GM19035 (cell line): ENCODE data around the gene MTMR3.
"Not testable (repeated sequence)": the region's sequence is repeated elsewhere in the genome, so short reads cannot be mapped to it uniquely, and the experiment has no call there.

Source experiments
- ATAC-seq: cut with Tn5 transposase; IDR thresholded peaks from one replicate; pipeline ENCODE4 v1.9.1; 2021; ENCODE audit not compliant: unreplicated experiment

Gene MTMR3

DNA sequence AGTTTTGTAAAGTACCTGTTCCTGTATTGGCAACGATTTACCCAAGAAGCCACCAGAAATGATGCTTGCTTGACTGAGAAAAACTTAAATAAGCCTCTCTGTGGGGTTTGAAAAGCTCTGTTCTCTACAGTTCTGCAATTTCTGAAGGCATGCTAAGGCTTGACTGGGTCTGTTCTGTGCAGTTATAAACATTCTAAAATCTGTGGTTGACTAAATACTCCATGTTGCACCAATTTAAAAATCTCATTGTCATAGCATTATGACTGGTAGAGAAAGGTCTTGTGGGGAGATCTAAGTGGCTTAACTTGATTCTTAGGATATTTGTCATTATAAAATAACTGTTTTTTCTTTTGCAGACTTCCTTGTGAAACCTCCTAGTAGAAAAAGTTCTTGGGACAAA, 73.7 kb downstream of the MTMR3 start:
- no peak for ATAC-seq

DNA sequence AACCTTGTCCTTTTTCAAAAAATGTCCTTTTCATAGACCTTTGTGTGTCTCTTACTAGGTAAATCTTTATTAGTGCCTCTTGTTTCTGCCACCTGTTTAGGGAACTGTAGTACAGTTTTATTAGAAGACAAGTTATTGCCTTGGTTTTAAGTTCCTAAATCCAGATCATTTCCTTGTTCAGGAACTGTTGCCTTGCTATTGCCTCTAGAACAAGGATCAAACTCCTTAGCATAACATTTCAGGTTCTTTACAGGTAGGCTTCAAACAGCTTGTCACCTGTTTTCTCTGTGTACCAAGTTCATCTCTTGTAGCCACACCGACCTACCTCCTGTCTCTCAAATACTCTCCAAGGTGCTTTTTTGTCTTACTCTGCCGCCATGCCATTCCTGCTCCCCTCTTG, 75.2 kb downstream of the MTMR3 start:
- no peak for ATAC-seq

DNA sequence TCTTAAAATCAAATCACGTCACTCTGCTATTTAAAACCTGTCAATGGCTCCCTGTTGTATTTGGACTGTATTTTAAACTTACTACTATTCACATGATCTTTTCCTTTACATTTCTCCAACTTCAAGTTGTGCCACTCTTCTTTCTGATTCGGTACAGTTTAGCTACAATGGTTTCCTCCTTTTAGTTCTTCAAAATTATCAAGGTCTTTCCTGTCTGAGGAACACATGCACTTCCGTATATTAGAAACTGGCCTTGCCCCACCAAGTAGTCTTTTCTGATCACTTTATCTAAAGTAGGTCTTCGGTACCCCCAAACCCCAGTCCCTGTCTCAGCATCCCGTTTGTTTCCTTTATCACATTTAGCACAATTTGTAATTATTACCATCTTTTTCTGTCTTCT, 81.8 kb downstream of the MTMR3 start:
- ATAC-seq = no peak

DNA sequence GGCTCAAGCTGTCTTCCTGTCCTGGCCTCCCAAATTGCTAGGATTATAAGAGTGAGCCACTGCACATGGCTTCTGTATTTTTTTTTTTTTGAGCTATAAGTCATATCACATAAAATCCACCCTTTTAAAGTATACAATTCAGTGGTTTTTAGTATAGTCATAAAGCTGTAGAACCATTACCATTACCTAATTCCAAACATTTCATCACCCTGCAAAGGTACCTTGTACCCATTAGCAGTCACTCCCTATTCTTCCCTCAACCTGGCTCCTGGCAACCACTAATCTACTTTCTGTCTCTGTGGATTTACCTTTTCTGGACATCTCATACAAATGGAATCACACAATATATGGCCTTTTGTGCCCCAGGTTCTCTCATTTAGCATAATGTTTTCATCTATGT, 84.5 kb downstream of the MTMR3 start:
- ATAC-seq = no peak

DNA sequence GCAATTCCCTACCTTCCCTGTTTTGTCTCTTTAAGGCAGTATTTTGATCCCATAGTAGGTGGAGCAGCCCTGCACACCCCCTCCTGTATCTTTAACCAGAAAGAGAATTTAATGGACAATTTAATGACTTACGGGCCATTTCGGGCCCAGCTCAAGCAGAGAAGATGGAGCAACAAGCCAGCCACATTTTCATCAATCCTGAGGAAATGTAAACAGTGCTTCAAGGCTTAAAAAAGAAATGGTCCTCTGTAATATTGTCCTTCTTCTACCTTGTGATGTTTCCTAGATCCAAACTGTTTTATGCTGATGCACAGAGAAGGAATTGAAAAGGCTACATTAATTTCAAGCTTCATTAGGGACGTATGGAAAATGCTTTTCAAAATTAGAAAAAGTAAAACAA, 88.6 kb downstream of the MTMR3 start:
- ATAC-seq = no peak

DNA sequence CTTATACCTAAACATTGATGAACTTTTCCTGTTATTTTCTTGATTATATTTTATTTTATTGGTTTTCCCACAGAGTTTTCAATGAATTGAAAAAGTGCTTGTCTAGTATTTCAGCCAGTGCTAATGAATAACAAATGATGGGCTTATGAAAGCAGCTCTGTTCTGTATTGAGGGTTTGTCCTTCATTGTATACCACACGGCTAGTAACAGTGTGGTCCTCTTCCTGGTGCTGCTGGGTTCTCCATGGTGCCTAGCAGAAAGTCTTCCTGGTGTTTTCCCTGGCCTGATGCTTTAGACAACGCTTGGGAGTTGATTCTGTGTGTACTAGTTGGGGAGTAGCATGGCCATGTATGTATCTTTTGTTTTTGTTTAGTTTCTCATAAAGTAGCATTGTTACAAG, 89.1 kb downstream of the MTMR3 start:
- no peak for ATAC-seq

DNA sequence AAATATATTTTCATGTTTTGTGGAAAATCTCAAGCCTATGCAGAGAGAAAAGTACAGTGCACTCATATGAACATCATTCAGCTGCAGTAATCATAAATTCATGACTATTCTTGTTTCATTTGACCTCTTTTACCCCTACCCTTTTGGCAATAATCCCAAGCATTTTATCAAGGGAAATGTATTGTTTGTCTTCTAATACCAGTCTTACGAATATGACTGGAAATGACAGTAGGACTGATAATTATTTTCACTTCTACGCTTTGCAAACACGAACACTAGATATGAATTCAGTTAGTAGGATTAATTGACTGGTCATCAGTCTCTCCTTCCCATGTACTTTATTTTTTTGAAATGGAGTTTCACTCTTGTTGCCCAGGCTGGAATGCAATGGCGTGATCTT, 90.3 kb downstream of the MTMR3 start:
- no peak for ATAC-seq

DNA sequence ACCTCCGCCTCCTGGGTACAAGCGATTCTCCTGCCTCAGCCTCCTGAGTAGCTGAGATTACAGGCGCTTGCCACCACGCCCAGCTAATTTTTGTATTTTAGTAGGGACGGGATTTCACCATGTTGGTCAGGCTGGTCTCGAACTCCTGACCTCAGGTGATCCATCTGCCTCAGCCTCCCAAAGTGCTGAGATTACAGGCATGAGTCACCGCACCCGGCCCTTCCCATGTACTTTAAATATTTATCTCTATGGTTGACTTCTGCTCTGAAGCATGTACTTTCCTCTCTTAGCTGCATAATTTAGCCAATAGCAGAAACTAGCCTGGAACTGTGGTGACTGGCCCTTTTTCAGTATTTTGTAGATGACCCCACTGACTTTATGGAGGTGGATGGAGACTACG, 90.7 kb downstream of the MTMR3 start:
- not testable (repeated sequence) for ATAC-seq

DNA sequence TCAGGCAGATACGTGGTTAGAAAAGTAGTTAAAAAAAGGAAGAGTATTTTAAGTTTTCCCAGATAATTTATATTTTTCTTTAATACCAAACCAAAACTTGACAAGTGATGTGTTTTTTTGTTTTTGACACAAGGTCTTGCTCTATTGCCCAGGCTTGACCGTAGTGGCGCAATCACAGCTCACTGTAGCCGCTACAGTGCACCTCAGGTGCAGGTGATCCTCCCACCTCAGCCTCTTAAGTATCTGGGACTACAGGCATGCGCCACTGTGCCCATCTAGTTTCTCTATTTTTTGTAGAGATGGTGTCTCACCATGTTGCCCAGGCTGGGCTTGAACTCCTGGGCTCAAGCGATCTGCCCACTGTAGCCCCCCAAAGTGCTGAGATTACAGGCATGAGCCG, 92.5 kb downstream of the MTMR3 start:
- no peak for ATAC-seq

DNA sequence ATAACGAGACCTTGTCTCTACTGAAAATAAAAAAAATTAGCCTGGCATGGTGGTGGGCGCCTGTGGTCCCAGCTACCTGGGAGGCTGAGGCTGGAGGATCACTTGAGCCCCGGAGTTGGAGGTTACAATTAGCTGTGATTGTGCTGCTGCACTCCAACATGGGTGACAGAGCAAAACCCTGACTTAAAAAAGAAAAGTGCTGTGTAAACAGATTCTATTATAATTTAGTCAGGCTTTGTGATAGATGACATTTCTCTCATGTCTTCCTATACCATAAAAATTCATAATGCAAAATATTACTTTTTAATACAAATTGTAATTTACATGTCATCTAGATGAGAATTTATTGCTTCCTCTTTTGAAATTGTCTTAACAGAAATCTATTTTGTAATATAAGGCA, 94.1 kb downstream of the MTMR3 start:
- no peak for ATAC-seq

DNA sequence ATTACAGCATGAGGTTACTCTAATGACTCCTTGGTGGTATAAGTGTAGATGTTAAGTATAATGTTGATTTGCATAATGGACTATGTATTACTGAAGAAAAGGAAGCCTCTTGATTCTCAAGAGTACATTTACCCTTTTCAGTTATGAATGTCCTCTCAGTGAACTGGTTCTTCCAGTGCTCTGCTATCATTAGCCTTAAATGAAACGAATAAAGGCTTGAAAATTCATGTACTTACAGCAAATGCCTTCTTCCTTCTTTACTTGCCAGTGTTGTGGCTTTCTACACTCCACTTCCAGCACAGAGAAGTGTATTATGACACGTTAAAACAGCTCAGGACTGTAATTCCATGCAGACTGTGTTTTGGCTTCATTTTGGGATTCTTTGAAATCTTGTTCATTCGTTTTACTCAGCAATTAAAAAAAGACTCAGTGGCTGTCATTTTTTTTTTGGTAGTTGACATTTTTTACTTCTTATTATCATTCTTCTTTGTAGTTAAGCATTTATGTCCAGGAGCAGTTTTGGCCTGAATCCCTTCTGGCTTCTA, 96.9 kb downstream of the MTMR3 start:
- no peak for ATAC-seq

DNA sequence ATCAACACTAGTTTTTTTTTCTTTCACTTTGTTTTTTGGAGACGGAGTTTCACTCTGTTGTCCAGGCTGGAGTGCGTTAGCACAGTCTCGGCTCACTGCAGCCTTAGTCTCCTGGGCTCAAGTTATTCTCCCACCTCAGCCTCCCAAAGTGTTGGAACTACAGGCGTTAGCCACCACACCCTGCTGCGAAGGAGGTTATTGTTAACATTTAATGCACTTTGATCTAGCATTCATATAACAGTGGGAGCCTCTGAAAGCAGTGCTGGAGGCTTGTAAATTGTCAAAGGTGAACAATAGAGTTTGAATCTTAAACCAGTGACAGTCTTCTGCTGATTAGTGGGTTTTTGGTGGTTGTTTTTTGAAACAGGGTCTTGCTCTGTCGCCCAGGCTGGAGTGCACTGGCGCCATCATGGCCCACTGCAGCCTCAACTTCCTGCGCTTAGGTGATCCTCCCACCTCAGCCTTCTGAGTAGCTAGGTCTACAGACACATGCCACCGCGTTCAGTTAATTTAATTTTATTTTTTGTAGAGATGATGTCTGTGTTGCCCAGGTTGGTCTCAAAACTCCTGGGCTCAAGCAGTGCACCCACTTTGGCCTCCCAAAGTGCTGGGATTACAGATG, 100.4 kb downstream of the MTMR3 start:
- ATAC-seq = no peak

DNA sequence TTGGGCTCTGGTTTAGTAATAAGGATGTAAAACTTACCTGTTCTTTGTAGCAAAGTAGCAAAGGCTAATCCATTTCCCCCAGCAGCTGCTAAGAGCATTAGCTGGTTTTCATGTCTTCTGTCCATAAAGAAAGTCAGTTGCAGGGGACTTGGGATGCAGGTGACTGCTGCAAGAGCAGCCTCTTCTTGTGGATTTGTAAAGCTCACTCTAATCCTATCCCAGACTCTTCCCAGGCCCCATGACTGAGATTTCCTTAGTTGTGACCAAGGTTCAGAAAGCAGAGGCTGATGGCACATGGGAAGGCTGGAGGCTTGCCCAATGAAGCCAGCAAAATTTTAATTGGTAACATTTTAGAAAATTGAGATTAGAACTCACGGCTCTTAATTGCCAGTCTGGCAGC, 102.9 kb downstream of the MTMR3 start:
- ATAC-seq = no peak

DNA sequence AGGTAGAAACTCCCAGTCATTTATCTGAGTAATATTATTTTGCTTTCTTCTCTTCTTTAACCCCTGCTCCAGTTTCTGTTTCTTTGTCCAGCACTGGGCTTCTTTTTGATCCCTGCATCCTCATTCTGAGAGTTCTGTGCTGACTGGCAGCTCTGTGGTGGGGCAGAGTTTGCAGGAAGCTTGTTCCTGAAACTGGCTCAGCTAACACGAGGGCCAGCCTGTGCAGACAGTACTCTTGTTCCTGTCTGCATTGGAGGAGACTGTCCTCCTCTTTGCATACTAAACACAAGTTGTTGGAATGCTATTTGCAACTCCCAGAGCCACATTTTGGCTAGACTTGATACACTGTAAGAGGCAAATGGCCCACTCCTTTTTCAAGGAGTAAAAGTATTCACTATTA, 104.2 kb downstream of the MTMR3 start:
- no peak for ATAC-seq

DNA sequence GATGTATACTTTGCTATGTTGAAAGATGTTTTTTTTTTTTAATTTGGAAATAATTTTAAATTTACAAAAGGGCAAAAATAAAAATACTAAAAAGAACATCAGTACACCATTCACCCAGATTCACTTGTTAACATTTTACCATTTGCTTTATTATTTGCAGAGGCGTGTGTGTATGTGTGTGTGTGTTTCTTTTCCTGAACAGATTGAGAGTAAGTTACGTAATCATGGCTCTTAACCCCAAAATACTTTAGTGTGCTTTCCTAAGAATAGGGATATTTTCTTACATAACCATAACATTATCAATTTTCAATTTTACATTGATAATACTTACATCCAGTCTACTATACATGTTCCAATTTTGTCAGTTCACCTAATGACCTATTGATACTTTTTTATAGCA, 105.7 kb downstream of the MTMR3 start:
- no peak for ATAC-seq

DNA sequence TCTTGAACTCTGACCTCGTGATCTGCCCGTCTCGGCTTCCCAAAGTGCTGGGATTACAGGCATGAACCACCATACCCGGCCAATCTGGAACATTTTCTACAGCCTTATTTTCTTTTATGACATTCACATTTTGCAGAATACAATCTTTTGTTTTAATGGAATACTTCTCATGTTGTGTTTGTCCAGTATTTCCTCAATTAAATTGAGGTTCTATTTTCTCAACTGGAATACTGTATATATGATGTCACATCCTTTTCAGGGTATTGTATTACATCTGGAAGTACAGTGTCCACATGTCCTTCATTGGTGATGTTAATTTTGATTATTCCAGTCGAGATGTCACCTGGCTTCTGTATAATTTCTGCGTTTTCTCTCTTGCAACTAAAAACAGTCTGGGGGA, 106.5 kb downstream of the MTMR3 start:
- no peak for ATAC-seq

DNA sequence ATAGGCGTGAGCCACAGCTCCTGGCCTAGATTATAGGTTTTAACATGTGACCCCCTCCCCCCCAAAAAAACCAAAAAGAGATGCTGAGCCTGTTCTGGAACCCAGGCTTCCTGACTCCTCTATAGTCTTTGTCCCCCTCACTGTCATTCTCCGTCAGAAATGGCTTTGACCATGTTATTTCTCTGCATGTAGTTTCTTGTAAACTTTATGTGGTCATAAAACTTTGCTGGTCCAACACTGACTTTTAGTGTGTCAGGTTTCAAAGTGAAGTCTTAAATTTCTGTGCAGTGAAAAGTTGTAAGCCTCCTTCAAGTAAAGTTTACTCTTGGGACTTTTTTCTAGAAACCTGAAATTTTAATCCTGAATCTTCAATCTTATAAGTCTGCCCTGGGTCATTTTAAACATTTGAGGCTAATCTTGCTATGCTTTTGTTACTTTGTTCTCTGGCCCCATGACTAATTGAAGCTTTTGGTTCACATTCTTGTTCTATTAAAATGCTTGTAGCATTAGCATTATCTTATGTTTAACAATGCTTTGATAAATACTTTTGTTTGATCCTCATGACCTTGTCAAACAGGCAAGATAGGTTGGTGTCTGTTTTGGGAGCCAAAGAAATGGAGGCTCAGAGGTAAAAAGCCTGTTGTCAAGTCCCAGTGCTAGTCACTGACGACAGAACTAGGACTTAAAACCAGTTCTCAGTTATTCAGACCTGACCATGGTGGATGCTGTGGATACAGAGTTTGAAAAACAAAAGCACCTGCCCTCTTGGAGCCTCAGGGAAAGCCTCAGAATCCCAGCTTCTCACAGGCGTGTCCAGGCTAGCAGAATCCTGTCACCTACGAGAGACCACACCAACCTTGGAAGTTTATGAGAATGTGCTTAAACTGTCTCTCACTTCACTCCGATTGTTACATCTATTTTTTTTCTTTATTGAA, 109.6 kb downstream of the MTMR3 start:
- ATAC-seq = no peak

DNA sequence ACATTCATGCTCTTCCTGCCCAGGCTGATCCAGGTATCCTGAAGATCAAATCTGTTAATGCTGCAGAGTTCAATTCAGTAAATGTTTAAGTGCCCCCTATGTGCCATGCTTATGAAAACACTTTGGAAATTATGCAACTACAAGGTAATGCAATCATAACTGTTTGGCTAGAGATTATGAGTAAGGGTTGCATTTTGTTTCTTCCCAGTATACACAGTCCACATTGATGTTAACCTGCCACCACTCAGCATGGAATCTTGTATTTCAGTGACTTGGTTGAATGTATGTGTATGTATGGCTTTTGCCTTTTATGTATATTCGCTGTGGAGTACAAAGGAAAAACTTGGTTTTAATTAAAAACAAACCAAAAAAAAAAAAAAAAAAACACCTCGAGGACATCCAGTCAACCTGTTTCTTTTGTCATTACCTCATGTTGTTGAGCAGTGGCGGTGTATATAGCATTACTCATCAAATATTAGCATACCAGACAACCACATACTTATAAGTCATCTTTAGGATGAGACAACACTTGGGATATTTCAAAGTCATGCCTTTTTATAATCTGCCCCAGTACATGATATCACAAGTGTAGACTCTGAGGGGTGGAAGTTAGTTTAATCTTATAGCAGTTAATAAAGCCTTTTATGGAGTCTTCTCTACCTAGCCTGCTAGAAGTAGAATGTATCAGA, 111.2 kb downstream of the MTMR3 start:
- ATAC-seq = no peak

DNA sequence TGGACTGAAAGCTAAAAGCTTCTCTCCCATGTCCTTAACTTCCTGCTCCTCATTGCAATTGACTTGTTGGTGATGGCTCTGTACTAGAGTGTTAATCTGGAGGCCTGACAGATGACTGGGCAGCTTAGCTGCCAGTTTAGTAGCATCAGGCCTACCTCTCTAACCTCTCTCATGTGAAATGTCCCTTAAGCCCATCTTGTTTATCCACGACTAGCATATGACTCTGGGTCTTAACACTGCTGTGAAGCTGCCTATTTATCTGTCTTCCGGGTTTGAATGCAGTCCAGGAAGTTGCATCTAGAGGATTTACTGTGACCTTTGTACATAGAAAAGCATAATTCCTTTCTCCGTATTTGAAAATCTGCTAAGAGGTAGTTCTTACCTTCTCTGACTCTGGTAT, 112.0 kb downstream of the MTMR3 start:
- ATAC-seq = no peak

DNA sequence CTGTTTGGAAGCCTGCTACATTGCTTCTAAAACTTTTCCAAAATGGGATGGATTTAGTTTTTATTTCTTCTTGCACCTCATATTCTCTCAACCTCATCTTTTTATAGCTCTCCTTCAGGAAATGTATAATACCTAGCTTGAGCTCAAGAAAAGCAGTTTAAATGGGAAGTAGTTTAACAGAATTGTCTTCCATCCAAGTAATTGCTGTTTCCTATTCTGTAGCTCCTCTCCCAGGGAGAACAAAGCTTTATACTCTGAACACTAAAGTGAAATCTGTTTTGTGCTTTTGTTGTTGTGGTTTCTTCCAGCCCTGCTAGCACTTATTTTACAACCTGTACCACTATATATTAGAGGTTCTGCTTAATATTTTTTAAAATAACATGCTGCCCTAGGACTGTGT, 114.1 kb downstream of the MTMR3 start:
- ATAC-seq = no peak

DNA sequence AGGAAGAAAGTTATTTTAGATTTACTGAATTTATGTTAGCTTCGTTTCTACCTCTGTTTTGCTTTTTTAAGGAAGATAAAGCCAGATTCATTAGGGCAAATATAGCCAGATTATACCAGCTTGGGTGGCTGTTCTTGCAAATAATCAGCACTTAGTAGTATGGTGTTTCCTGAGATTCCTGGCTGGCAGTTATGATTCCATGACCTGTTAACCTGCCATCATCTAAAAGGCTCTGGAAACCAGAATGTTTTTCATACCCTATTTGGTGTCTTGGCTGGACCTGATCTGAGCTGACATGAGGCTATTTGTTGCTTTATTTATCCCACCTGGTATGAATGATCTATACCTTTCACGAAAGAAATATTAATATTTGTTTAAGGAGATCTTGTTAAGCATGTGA, 114.5 kb downstream of the MTMR3 start:
- no peak for ATAC-seq
